ENCODE measurements around the gene CEP63.
A peak's percentile ranks its signal among the peaks of the same experiment; 100 is the strongest.

Gene CEP63

DNA sequence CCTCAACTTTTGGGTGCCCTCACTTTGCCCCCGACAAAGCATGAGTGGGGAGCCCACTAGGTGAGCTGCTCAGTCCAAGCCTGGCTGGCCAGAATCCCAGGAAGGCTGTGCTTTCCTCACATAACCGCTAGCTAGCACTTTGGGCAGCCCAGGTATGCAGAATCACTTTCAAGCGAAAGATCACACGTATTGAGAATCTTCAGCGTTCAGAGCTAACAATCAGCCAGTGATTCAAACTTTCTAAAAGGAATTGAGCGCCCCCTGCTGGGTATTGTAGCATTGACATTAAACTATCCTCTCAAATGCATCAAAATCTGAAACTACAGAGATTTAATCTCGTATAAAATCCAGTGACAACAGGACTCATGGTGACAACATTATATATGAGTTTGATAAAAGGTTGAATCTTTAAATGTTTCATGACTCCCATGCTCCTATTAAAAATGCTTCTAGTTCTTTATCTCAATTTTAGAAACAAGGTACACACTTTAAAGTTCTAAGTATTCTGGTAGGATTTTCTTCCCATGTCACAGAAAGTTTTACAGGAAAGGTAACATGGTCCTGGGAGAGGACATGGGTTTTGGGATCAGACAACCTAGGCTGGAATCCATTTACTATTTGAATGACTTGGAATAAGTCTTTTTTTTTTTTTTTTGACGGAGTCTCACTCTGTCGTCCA, 11.8 kb upstream of the CEP63 start:
- peak; percentile 54 for DNase-seq (ENCODE audit: low spot score)
- in situ Hi-C loops (cut with MboI; ENCODE audit: low pct_unique_long_range_greater_than_20kb, low sequenced_read_pairs, unreplicated experiment), result loop anchor here (10.0 to 25.0 kb wide), 3 partner anchors 169 to 537 kb away; no protein-coding TSS in a partner anchor
- TF ChIP-seq, protein P1, sequence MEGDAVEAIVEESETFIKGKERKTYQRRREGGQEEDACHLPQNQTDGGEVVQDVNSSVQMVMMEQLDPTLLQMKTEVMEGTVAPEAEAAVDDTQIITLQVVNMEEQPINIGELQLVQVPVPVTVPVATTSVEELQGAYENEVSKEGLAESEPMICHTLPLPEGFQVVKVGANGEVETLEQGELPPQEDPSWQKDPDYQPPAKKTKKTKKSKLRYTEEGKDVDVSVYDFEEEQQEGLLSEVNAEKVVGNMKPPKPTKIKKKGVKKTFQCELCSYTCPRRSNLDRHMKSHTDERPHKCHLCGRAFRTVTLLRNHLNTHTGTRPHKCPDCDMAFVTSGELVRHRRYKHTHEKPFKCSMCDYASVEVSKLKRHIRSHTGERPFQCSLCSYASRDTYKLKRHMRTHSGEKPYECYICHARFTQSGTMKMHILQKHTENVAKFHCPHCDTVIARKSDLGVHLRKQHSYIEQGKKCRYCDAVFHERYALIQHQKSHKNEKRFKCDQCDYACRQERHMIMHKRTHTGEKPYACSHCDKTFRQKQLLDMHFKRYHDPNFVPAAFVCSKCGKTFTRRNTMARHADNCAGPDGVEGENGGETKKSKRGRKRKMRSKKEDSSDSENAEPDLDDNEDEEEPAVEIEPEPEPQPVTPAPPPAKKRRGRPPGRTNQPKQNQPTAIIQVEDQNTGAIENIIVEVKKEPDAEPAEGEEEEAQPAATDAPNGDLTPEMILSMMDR (IDR thresholded peaks at IDR 0.05; ENCODE audit: extremely low read depth, insufficient read depth, missing control alignments), result peak; percentile 68

DNA sequence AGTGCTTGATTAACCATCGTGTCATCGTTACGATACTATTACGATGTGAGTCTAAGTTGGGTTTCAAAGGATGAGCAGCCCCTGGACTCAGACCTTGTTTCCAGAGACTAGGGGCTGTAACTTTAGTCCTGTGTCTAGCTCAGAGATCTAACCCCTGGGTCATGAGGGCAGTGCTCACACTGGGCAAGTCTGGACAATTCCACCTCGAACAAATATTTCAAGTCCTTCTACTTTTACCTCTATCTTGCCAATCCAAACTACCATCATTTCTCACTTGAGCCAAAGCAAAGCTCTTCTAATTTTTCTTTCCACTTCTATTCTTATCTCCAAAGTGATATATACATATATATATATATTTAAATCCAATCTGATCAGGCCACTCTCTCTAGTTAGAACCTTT, 10.9 kb upstream of the CEP63 start:
- DNase-seq (ENCODE audit: low spot score), result no peak
- TF ChIP-seq, protein P1 (IDR thresholded peaks at IDR 0.05; ENCODE audit: extremely low read depth, insufficient read depth, missing control alignments), result no peak
- in situ Hi-C loops (cut with MboI; ENCODE audit: low pct_unique_long_range_greater_than_20kb, low sequenced_read_pairs, unreplicated experiment), result loop anchor here (10.0 to 25.0 kb wide), 3 partner anchors 170 to 538 kb away; no protein-coding TSS in a partner anchor

DNA sequence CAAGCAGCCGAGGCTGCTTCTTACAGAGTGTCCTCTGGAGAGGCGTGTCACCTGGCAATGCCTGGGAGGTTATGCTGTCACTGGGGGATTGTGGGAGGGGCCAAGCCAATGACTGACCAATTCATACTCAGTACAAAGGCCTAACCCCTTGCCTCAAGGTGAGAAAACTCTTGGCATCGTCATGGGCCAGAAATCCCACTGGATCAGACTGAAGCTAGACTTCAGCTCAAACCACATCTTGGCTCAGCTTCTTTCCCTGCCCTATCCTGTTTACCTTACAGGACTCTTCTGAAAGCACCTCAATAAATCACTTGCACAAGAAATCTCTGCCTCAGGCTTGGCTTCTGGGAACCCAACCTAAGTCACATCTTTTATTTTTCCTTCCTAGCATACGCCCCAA, 9.6 kb upstream of the CEP63 start:
- TF ChIP-seq, protein P1 (IDR thresholded peaks at IDR 0.05; ENCODE audit: extremely low read depth, insufficient read depth, missing control alignments), result no peak
- DNase-seq (ENCODE audit: low spot score), result no peak
- in situ Hi-C loops (cut with MboI; ENCODE audit: low pct_unique_long_range_greater_than_20kb, low sequenced_read_pairs, unreplicated experiment), result loop anchor here (10.0 kb wide), 2 partner anchors 172 to 262 kb away; no protein-coding TSS in a partner anchor

DNA sequence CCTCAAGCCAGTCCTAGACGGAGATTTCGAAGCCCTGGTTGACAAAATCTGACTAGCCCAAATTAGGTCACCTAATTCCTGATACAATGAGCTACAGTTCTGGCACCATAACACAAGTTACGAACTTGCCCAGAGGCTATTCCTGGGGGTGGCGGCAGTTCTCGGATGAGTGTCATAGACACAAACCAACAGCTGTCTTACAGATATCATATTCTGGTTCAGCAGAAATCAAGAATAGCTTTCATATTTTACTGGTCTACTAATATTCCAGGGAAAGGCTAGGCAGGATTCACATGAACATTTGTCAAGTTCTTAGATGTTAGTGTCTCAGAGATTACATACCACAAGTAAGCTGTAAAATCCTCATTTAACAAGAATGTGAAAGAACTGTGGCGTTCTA, 8.9 kb upstream of the CEP63 start:
- in situ Hi-C loops (cut with MboI; ENCODE audit: low pct_unique_long_range_greater_than_20kb, low sequenced_read_pairs, unreplicated experiment), result loop anchor here (10.0 kb wide), 2 partner anchors 172 to 262 kb away; no protein-coding TSS in a partner anchor
- DNase-seq (ENCODE audit: low spot score), result no peak
- TF ChIP-seq, protein P1 (IDR thresholded peaks at IDR 0.05; ENCODE audit: extremely low read depth, insufficient read depth, missing control alignments), result no peak

DNA sequence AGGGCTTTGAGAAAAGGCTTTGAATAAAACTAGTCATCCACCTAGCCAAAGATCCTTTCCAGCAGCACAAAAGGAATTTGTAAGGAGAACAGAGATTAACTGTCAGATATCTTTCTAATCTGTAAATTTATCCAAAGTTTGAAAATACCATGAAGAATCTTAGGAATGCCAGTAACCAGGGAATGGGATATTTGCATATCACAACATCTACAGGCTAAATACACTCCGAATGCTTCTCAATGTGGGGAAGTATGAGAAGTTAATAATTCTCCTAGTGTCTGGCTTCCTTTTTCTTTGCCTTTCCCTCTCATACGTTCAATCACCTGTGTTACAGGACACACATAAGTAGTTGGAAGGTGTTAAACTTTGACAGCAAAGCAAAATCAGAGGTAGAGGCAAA, 7.9 kb upstream of the CEP63 start:
- DNase-seq (ENCODE audit: low spot score), result no peak
- in situ Hi-C loops (cut with MboI; ENCODE audit: low pct_unique_long_range_greater_than_20kb, low sequenced_read_pairs, unreplicated experiment), result loop anchor here (10.0 kb wide), 2 partner anchors 173 to 263 kb away; no protein-coding TSS in a partner anchor

DNA sequence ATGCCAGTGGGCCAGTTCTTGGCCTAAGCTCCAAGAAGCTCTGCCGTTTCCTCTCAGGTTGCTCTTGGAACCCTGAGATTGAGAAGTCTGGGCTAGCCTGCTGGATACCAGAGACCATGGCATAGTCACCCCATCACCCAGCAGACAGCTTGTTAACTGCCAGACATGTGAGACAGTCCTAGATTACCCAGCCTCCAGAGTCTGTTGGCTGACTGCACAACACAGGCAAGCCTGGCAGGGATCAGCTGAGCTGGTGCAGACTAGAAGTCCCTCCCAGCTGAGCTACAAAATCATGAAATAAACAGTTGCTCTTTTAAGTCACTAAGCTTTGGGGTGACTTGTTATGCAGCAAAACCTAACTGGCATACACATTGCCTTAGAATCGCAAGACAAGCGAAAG, 5.3 kb upstream of the CEP63 start:
- no peak for DNase-seq (ENCODE audit: low spot score)
- TF ChIP-seq, protein P1 (IDR thresholded peaks at IDR 0.05; ENCODE audit: extremely low read depth, insufficient read depth, missing control alignments), result no peak
- in situ Hi-C loops (cut with MboI; ENCODE audit: low pct_unique_long_range_greater_than_20kb, low sequenced_read_pairs, unreplicated experiment), result no loop called here

More for the DNA sequence above, 7.9 kb upstream of the CEP63 start:
- TF ChIP-seq, protein P1 (IDR thresholded peaks at IDR 0.05; ENCODE audit: extremely low read depth, insufficient read depth, missing control alignments), result no peak
